Progenitor cell of endocrine pancreas (in vitro differentiated cells): Measurements from ENCODE around the gene CCDC192. TPM values are rescaled to one million over a fixed set of nuclear protein-coding genes. Genes with fewer than 3 reads are reported as not detected.

Experiments
- DNase-seq: peaks from one replicate; pipeline ENCODE4 v3.0.0; 2021; ENCODE audit warnings: low spot score; ENCODE audit not compliant: unreplicated experiment
- H3K27ac Mint-ChIP-seq: 2 replicates; pipeline ENCODE4 v1.8.0; 2021; ENCODE audit warnings: mild to moderate bottlenecking, moderate library complexity, mixed read lengths
- H3K27me3 Mint-ChIP-seq: 2 replicates; pipeline ENCODE4 v1.8.0; 2021; ENCODE audit warnings: mixed read lengths
- H3K36me3 Mint-ChIP-seq: 2 replicates; pipeline ENCODE4 v1.8.0; 2022; ENCODE audit warnings: mixed read lengths; ENCODE audit not compliant: insufficient read depth
- H3K4me1 Mint-ChIP-seq: 2 replicates; pipeline ENCODE4 v1.8.0; 2021; ENCODE audit warnings: low read depth, mixed read lengths
- H3K4me3 Mint-ChIP-seq: 2 replicates; pipeline ENCODE4 v1.8.0; 2021; ENCODE audit warnings: low read depth, mild to moderate bottlenecking, moderate library complexity, mixed read lengths
- H3K9me3 Mint-ChIP-seq: 2 replicates; pipeline ENCODE4 v1.8.0; 2021; ENCODE audit warnings: low read depth, mixed read lengths
- long read RNA-seq: library from polyadenylated mRNA; unstranded; transcript quantifications from one replicate; pipeline ENCODE4 v2.0.0, GENCODE V29; 2020
- total RNA-seq: library from RNA; stranded (reverse); gene quantifications from 2 replicates; pipeline ENCODE4 v1.2.1, GENCODE V29; 2021
- TF ChIP-seq, protein P1 (sequence below): fragments of 200-600 bp; sonication (generic); IDR thresholded peaks from one replicate; pipeline ENCODE4 v1.5.0; 2021; ENCODE audit warnings: antibody characterized with exemption, mild to moderate bottlenecking; ENCODE audit not compliant: unreplicated experiment

CCDC192 gene, protein sequence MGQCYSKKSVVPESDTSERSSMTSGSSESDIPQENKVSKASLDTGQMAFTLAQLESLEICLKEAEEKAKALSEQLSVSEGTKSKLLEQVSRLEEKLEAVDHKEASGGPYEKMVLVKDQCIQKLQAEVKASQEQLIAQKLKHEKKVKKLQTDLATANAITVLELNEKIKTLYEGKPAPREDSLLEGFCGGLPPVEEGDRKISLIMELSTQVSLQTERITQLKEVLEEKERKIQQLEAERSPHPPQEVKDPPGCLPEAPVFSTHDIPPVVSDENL
- 0.60 TPM in 1 of 2 replicates, not detected in the other for total RNA-seq
- long read RNA-seq, partial matches to known transcripts = 0 of 1 reads
- long read RNA-seq, other reads (novel, unspliced or antisense) = 1 of 1 reads

DNA sequence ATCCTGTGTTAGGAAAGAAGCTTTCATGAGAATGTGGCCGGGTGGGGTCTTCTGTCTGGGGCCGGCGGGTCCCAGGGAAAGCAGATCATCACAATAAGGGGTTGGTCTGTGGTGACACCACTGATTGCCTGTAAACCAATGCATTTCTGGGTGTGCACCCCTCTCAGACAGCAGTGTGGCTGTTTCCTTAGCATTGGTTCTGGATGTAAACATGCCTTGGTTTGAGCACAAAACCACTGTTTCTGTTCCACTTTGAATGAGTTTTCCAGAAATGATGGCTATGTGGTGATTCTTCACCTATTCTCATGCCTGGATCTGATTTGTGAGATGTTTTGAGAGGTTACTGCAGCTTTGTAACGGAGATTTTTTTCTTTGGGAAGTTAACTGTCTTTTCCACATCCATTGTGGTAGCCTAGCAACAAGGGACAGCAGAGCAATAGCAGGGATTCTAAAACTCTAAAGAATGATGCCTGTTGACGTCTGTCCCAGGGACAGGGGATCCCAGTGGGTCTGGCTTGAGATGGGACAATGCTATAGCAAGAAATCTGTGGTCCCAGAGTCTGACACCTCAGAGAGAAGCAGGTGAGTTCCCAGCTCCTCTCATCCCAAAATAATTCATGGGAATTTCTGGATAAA lies at the start of gene CCDC192:
CCDC192 (plus strand) TSS at position 466 of the 636 bp plus-strand sequence; CDS start at position 521, 55 bp downstream.
- H3K27ac Mint-ChIP-seq = no peak within 1 kb of the TSS
- H3K4me1 Mint-ChIP-seq = peaks cover 28% of the 10 kb centered on the region
- H3K4me3 Mint-ChIP-seq = no peak within 1 kb of the TSS
- H3K9me3 Mint-ChIP-seq = peaks cover 3% of the 10 kb centered on the region
- TF ChIP-seq, protein P1, sequence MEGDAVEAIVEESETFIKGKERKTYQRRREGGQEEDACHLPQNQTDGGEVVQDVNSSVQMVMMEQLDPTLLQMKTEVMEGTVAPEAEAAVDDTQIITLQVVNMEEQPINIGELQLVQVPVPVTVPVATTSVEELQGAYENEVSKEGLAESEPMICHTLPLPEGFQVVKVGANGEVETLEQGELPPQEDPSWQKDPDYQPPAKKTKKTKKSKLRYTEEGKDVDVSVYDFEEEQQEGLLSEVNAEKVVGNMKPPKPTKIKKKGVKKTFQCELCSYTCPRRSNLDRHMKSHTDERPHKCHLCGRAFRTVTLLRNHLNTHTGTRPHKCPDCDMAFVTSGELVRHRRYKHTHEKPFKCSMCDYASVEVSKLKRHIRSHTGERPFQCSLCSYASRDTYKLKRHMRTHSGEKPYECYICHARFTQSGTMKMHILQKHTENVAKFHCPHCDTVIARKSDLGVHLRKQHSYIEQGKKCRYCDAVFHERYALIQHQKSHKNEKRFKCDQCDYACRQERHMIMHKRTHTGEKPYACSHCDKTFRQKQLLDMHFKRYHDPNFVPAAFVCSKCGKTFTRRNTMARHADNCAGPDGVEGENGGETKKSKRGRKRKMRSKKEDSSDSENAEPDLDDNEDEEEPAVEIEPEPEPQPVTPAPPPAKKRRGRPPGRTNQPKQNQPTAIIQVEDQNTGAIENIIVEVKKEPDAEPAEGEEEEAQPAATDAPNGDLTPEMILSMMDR = no peak
- DNase-seq = no peak
- peaks cover 2% of the 10 kb centered on the region for H3K27me3 Mint-ChIP-seq
- H3K36me3 Mint-ChIP-seq = no peaks in the 10 kb centered on the region

DNA sequence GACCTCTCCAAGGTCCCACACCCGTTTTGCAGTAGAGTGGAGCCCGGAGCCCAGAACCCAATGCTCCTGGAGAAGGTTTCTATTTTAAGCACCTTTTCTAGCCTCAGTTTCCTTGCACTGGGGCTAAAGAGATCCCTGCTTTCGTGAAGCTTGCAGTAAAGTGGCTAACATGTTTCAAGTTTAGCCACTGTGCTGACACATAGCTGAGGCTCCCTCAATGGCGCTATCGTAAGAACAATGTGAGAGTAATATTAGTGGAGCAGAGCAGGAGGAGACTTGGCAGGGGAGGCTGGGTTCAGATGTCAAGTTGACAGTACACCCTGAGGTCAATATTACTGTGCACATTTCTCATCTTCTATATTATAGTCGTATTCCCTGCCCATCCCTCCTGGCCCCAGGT lies 46.4 kb upstream of the CCDC192 start:
- Mint-ChIP-seq H3K36me3 (no peaks in the 10 kb centered on the region), H3K4me3 (no peak overlapping the region), H3K27me3 (peaks cover 10% of the 10 kb centered on the region), H3K9me3 (no peaks in the 10 kb centered on the region), H3K4me1 (peaks cover 8% of the 10 kb centered on the region), H3K27ac (no peak overlapping the region)
- no peak for DNase-seq
- TF ChIP-seq, protein P1 = no peak

DNA sequence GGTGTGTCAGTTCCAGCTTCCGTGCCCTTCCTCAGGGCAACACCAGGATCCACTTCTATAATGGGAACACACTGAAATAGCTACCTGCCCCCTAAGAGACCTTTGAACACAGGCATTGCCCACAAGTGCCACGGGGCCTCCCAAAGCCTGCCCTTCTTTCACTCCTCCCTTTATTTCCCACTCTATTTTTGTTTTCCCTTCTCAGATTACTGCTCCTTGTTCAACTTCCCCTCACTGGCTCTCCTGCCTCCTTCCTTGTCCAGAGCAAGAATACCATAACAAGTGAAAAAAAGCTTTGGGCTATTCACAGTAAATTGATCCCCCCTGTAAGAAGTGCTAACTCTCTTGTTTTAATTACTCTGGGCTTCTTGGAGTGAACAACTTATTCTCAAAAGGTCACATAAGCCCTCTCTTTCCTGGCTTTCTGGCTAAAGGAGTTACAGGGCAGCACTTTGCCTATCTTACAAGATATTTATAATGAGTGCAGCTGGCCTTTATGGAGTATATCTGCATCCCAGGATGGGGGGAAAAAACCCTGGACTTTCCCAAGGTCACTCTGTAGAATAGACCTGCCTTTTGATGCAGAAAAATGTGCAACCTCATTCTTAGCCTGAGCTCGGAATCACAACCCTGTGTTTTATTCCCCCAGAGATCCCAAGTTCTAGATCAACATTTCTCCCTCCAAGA lies 43.0 kb upstream of the CCDC192 start:
- DNase-seq = no peak
- H3K4me3 Mint-ChIP-seq = no peak overlapping the region
- peak overlapping the region; percentile 6 for H3K27ac Mint-ChIP-seq
- no peaks in the 10 kb centered on the region for H3K27me3 Mint-ChIP-seq
- no peaks in the 10 kb centered on the region for H3K9me3 Mint-ChIP-seq
- H3K4me1 Mint-ChIP-seq = peaks cover 8% of the 10 kb centered on the region
- H3K36me3 Mint-ChIP-seq = no peaks in the 10 kb centered on the region
- TF ChIP-seq, protein P1 = no peak

DNA sequence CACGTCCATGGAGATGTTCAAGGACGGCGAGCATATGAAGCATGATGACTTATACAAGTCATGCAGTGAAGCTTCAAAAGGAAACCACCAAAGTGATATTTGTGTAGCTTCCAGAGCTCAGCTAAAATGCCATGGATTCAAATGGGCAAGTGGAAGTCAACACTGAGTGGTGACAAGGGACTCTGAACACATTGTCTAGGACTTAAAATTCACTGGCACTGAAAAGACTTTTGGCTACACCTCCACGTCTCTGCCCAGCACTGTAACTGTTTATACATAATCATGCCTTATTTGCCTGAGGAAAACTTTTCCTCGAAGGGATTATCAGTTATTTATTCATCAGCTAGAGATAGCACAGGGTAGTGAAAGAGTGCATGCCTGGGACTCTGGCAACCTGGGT lies 39.1 kb upstream of the CCDC192 start:
- Mint-ChIP-seq H3K9me3 (no peaks in the 10 kb centered on the region), H3K27ac (no peak overlapping the region), H3K4me1 (peaks cover 13% of the 10 kb centered on the region), H3K27me3 (no peaks in the 10 kb centered on the region), H3K36me3 (no peaks in the 10 kb centered on the region), H3K4me3 (no peak overlapping the region)
- DNase-seq = no peak
- TF ChIP-seq, protein P1 = no peak

DNA sequence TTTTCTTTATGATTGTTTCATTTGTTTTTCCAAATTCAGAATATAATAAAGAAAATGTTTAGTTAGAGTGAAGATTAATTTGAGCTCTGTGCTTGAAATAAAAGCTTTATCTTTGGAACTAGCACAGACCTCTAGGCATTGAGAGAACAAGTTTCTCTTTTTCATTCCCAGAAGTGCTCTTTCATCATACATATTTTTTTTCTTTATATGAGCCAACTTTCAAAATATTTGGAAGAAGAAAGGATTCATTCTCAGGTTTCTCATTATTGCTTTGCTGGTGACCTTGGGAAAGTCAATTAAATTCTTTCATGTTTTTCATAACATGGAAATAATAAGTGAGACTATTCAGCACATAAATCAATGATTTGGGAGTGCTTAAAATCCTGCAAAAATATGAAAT lies 37.5 kb upstream of the CCDC192 start:
- H3K27ac Mint-ChIP-seq = no peak overlapping the region
- H3K36me3 Mint-ChIP-seq = no peaks in the 10 kb centered on the region
- H3K4me1 Mint-ChIP-seq = peaks cover 11% of the 10 kb centered on the region
- no peaks in the 10 kb centered on the region for H3K27me3 Mint-ChIP-seq
- H3K9me3 Mint-ChIP-seq = no peaks in the 10 kb centered on the region
- no peak overlapping the region for H3K4me3 Mint-ChIP-seq
- TF ChIP-seq, protein P1 = no peak
- DNase-seq = no peak
